NCI-H2171 treated with DMSO at 0.1 percent for 48 hours (cell line): ENCODE data around the gene TNFRSF4.

Experiments
- DNase-seq: peaks from one replicate; lab custom pipeline; 2025; lab: John Stamatoyannopoulos, UW

Gene TNFRSF4

GRCh38 chr1:1232796-1233566 is 19.0 kb upstream of the TNFRSF4 start:
- DNase-seq: no peak

GRCh38 chr1:1232208-1232795 is 18.3 kb upstream of the TNFRSF4 start, which contains the start of gene B3GALT6:
B3GALT6 (plus strand) TSS chr1:1232237; CDS start chr1:1232279, 42 bp downstream.
- no peak for DNase-seq

- DNase-seq: peak; percentile 92
Observed at GRCh38 chr1:1231400-1232207, 17.7 kb upstream of the TNFRSF4 start, which contains the start of gene SDF4. SDF4 (minus strand) TSS chr1:1232001; CDS start chr1:1228772, 3,229 bp downstream.

GRCh38 chr1:1230656-1231399 is 16.9 kb upstream of the TNFRSF4 start:
- DNase-seq: peak; percentile 35

- no peak for DNase-seq
Observed at GRCh38 chr1:1229770-1230169, 15.8 kb upstream of the TNFRSF4 start.

- DNase-seq: no peak
Observed at GRCh38 chr1:1228596-1229321, 14.8 kb upstream of the TNFRSF4 start.

GRCh38 chr1:1228187-1228586 is 14.2 kb upstream of the TNFRSF4 start:
- no peak for DNase-seq

GRCh38 chr1:1227386-1227785 is 13.4 kb upstream of the TNFRSF4 start:
- no peak for DNase-seq

- DNase-seq: no peak
Observed at GRCh38 chr1:1226566-1227362, 12.8 kb upstream of the TNFRSF4 start.

- no peak for DNase-seq
Observed at GRCh38 chr1:1225913-1226312, 12.0 kb upstream of the TNFRSF4 start.

- DNase-seq: no peak
Observed at GRCh38 chr1:1225238-1225845, 11.4 kb upstream of the TNFRSF4 start.

GRCh38 chr1:1223891-1224290 is 9.9 kb upstream of the TNFRSF4 start:
- DNase-seq: no peak

- no peak for DNase-seq
Observed at GRCh38 chr1:1223321-1223720, 9.4 kb upstream of the TNFRSF4 start.

- DNase-seq: no peak
Observed at GRCh38 chr1:1222575-1223225, 8.7 kb upstream of the TNFRSF4 start.

- DNase-seq: no peak
Observed at GRCh38 chr1:1221887-1222574, 8.1 kb upstream of the TNFRSF4 start.

GRCh38 chr1:1220197-1220596 is 6.2 kb upstream of the TNFRSF4 start:
- no peak for DNase-seq

- no peak for DNase-seq
Observed at GRCh38 chr1:1219341-1219740, 5.4 kb upstream of the TNFRSF4 start.

- DNase-seq: no peak
Observed at GRCh38 chr1:1218524-1219200, 4.7 kb upstream of the TNFRSF4 start.
